Activated naive CD4-positive, alpha-beta T cell (primary cell): ENCODE results near the gene CPEB3.

Source experiments
- DNase-seq, 4 experiments: peaks; one replicate each; lab custom pipeline; 2025; lab: John Stamatoyannopoulos, UW

Gene CPEB3

GRCh38 chr10:92213049-92213448 lies 77.8 kb downstream of the CPEB3 start:
- DNase-seq: no peak

- no peak for DNase-seq
These were observed 82.1 kb downstream of the CPEB3 start for GRCh38 chr10:92208736-92209135.

GRCh38 chr10:92208157-92208720 lies 82.6 kb downstream of the CPEB3 start:
- no peak for DNase-seq

GRCh38 chr10:92207061-92207460 lies 83.8 kb downstream of the CPEB3 start:
- DNase-seq: no peak

- DNase-seq: no peak
These were observed 86.8 kb downstream of the CPEB3 start for GRCh38 chr10:92203919-92204623.

GRCh38 chr10:92202536-92202935 lies 88.3 kb downstream of the CPEB3 start:
- no peak for DNase-seq

- DNase-seq: no peak
These were observed 90.3 kb downstream of the CPEB3 start for GRCh38 chr10:92200564-92200963.

- DNase-seq: no peak
These were observed 103.8 kb downstream of the CPEB3 start for GRCh38 chr10:92187101-92187500.

GRCh38 chr10:92184977-92185376 lies 105.9 kb downstream of the CPEB3 start:
- DNase-seq: no peak

GRCh38 chr10:92183199-92183598 lies 107.7 kb downstream of the CPEB3 start:
- DNase-seq: no peak

- no peak for DNase-seq
These were observed 109.3 kb downstream of the CPEB3 start for GRCh38 chr10:92181575-92181974.

GRCh38 chr10:92180399-92180798 lies 110.5 kb downstream of the CPEB3 start:
- DNase-seq: no peak

GRCh38 chr10:92177546-92177945 lies 113.3 kb downstream of the CPEB3 start:
- no peak for DNase-seq

- no peak for DNase-seq
These were observed 115.7 kb downstream of the CPEB3 start for GRCh38 chr10:92175164-92175563.

- DNase-seq: no peak
These were observed 116.9 kb downstream of the CPEB3 start for GRCh38 chr10:92173996-92174395.

- DNase-seq: no peak
These were observed 126.7 kb downstream of the CPEB3 start for GRCh38 chr10:92164036-92164696.

- DNase-seq: no peak
These were observed 128.3 kb downstream of the CPEB3 start for GRCh38 chr10:92162541-92162940.

- DNase-seq: no peak
These were observed 133.8 kb downstream of the CPEB3 start for GRCh38 chr10:92156874-92157773.

- DNase-seq: no peak
These were observed 140.1 kb downstream of the CPEB3 start for GRCh38 chr10:92150823-92151222.

- DNase-seq: no peak
These were observed 141.6 kb downstream of the CPEB3 start for GRCh38 chr10:92149261-92149660.

- DNase-seq: no peak
These were observed 144.1 kb downstream of the CPEB3 start for GRCh38 chr10:92146781-92147180.

- no peak for DNase-seq
These were observed 144.8 kb downstream of the CPEB3 start for GRCh38 chr10:92146107-92146506.
